ENCODE data around the gene CD300LB. TPM values are rescaled to one million over a fixed set of nuclear protein-coding genes. Genes with fewer than 3 reads are reported as not detected.
"Not testable (repeated sequence)": the region's sequence is repeated elsewhere in the genome, so short reads cannot be mapped to it uniquely, and the experiment has no call there.

CD300LB gene
- total RNA-seq, result under 1 TPM in 2 of 4 donors, not detected in 2; 0.19 TPM

- 53 to 76% methylated on average over 4 to 5 of the region's 10 CpGs for WGBS, 2 donors
- Histone ChIP-seq H3K4me3 (peak within 1 kb of the TSS in 1 of 4 donors; percentile 4), H3K27ac (peak within 1 kb of the TSS in 1 of 4 donors; percentile 21), H3K27me3 (peaks cover 0 to 33% (median 0%) of the 10 kb centered on the region in 4 donors), H3K4me1 (no peaks in the 10 kb centered on the region), H3K36me3 (no peaks in the 10 kb centered on the region), H3K9me3 (peaks cover 0 to 2% (median 0%) of the 10 kb centered on the region in 3 donors)
- intact Hi-C loops (cut with DNase I), result no loop called here
- no peak for DNase-seq
- peak in 1 of 4 donors; percentile 9 for TF ChIP-seq POLR2A (IDR thresholded peaks at IDR 0.05)
- no peak for TF ChIP-seq CTCF (IDR thresholded peaks at IDR 0.05)
Observed at GRCh38 chr17:74531231-74531761, at the start of gene CD300LB. TSS of gene CD300LB (minus strand) at chr17:74531475. CDS start at chr17:74531350, 125 bp downstream.

- no peak for DNase-seq
- H3K4me1 ChIP-seq, result peaks cover 0 to 5% (median 0%) of the 10 kb centered on the region in 3 donors
- H3K36me3 ChIP-seq, result no peaks in the 10 kb centered on the region
- WGBS, 2 donors, result 62 to 67% methylated on average over 4 to 5 of the region's 7 CpGs
- peaks cover 0 to 3% (median 0%) of the 10 kb centered on the region in 3 donors for H3K9me3 ChIP-seq
- TF ChIP-seq POLR2A (IDR thresholded peaks at IDR 0.05) (no peak), CTCF (IDR thresholded peaks at IDR 0.05) (no peak)
- H3K27me3 ChIP-seq, result peaks cover 0 to 21% (median 0%) of the 10 kb centered on the region in 4 donors
- H3K4me3 ChIP-seq, result no peak overlapping the region
- no peak overlapping the region for H3K27ac ChIP-seq
- intact Hi-C loops (cut with DNase I), result no loop called here
Observed at GRCh38 chr17:74579900-74580299, 48.6 kb upstream of the CD300LB start.

GRCh38 chr17:74578979-74579378, 47.7 kb upstream of the CD300LB start:
- Histone ChIP-seq H3K27ac (no peak overlapping the region), H3K4me3 (no peak overlapping the region), H3K27me3 (peaks cover 0 to 13% (median 0%) of the 10 kb centered on the region in 4 donors), H3K9me3 (no peaks in the 10 kb centered on the region), H3K4me1 (peaks cover 0 to 5% (median 0%) of the 10 kb centered on the region in 3 donors), H3K36me3 (no peaks in the 10 kb centered on the region)
- DNase-seq, result no peak
- intact Hi-C loops (cut with DNase I), result no loop called here
- WGBS, 2 donors, result 83 to 84% methylated on average over 9 of the region's 9 CpGs
- TF ChIP-seq POLR2A (IDR thresholded peaks at IDR 0.05) (no peak), CTCF (IDR thresholded peaks at IDR 0.05) (no peak)

- intact Hi-C loops (cut with DNase I), result no loop called here
- H3K9me3 ChIP-seq, result no peaks in the 10 kb centered on the region
- no peak overlapping the region for H3K27ac ChIP-seq
- TF ChIP-seq CTCF (IDR thresholded peaks at IDR 0.05) (no peak), POLR2A (IDR thresholded peaks at IDR 0.05) (no peak)
- no peaks in the 10 kb centered on the region for H3K36me3 ChIP-seq
- H3K4me3 ChIP-seq, result no peak overlapping the region
- peaks cover 0 to 19% (median 0%) of the 10 kb centered on the region in 4 donors for H3K27me3 ChIP-seq
- 46 to 60% methylated on average over 5 of the region's 5 CpGs for WGBS, 2 donors
- DNase-seq, result no peak
- H3K4me1 ChIP-seq, result peaks cover 8 to 12% (median 12%) of the 10 kb centered on the region in 3 donors
Observed at GRCh38 chr17:74574489-74575142, 43.3 kb upstream of the CD300LB start.

- H3K4me3 ChIP-seq; DNase-seq; intact Hi-C loops (cut with DNase I); H3K9me3 ChIP-seq; H3K27ac ChIP-seq; H3K36me3 ChIP-seq: not testable (repeated sequence)
- Histone ChIP-seq H3K4me1 (peaks cover 8 to 22% (median 18%) of the 10 kb centered on the region in 3 donors), H3K27me3 (peaks cover 0 to 19% (median 0%) of the 10 kb centered on the region in 4 donors)
Observed at GRCh38 chr17:74573635-74574034, 42.4 kb upstream of the CD300LB start.

Measured in esophagus squamous epithelium (tissue), 5 donors.